NCI-H1092 treated with DMSO at 0.1 percent for 48 hours (cell line): ENCODE measurements around the gene L3MBTL4.
"Not testable (repeated sequence)": the region's sequence is repeated elsewhere in the genome, so short reads cannot be mapped to it uniquely, and the experiment has no call there.

Experiments used
- DNase-seq: peaks from one replicate; lab custom pipeline; 2025; lab: John Stamatoyannopoulos, UW

Gene L3MBTL4

GRCh38 chr18:6406075-6406909, 8.4 kb downstream of the L3MBTL4 start:
- no peak for DNase-seq

GRCh38 chr18:6405237-6406074, 9.3 kb downstream of the L3MBTL4 start:
- DNase-seq: peak; percentile 14

GRCh38 chr18:6404834-6405233, 9.9 kb downstream of the L3MBTL4 start:
- no peak for DNase-seq

GRCh38 chr18:6401687-6402086, 13.0 kb downstream of the L3MBTL4 start:
- no peak for DNase-seq

- no peak for DNase-seq
Observed at GRCh38 chr18:6399776-6400175, 14.9 kb downstream of the L3MBTL4 start.

- peak; percentile 39 for DNase-seq
Observed at GRCh38 chr18:6397931-6398566, 16.7 kb downstream of the L3MBTL4 start.

- DNase-seq: no peak
Observed at GRCh38 chr18:6396847-6397246, 17.9 kb downstream of the L3MBTL4 start.

GRCh38 chr18:6396276-6396675, 18.4 kb downstream of the L3MBTL4 start:
- no peak for DNase-seq

GRCh38 chr18:6389005-6389404, 25.7 kb downstream of the L3MBTL4 start:
- no peak for DNase-seq

- peak; percentile 4 for DNase-seq
Observed at GRCh38 chr18:6382963-6383362, 31.7 kb downstream of the L3MBTL4 start.

GRCh38 chr18:6377473-6377872, 37.2 kb downstream of the L3MBTL4 start:
- DNase-seq: not testable (repeated sequence)

GRCh38 chr18:6376433-6377229, 38.1 kb downstream of the L3MBTL4 start:
- no peak for DNase-seq

GRCh38 chr18:6374935-6375529, 39.7 kb downstream of the L3MBTL4 start:
- no peak for DNase-seq

- DNase-seq: peak; percentile 58
Observed at GRCh38 chr18:6374340-6374739, 40.4 kb downstream of the L3MBTL4 start.

- no peak for DNase-seq
Observed at GRCh38 chr18:6373187-6373586, 41.5 kb downstream of the L3MBTL4 start.

- DNase-seq: peak; percentile 76
Observed at GRCh38 chr18:6370886-6371635, 43.6 kb downstream of the L3MBTL4 start.

GRCh38 chr18:6370410-6370809, 44.3 kb downstream of the L3MBTL4 start:
- peak; percentile 57 for DNase-seq

GRCh38 chr18:6368017-6368416, 46.7 kb downstream of the L3MBTL4 start:
- DNase-seq: no peak

GRCh38 chr18:6367208-6367607, 47.5 kb downstream of the L3MBTL4 start:
- DNase-seq: no peak

GRCh38 chr18:6366776-6367175, 47.9 kb downstream of the L3MBTL4 start:
- no peak for DNase-seq

- DNase-seq: no peak
Observed at GRCh38 chr18:6365385-6365784, 49.3 kb downstream of the L3MBTL4 start.
